K562 (cell line): ENCODE results near the gene SUCLG1.

Source experiments
- HMG20B ChIP-seq: fragments of 250-450 bp; sonication (Bioruptor Pico); IDR thresholded peaks from 2 replicates; pipeline ENCODE4 v1.5.0; 2021; ENCODE audit warnings: mild to moderate bottlenecking
- PHB2 ChIP-seq: fragments of 450-650 bp; IDR thresholded peaks from 2 replicates; pipeline ENCODE4 v1.6.1; 2017; ENCODE audit warnings: low read depth
- SP1 ChIP-seq: sonication (generic); formaldehyde crosslinking; IDR thresholded peaks from 2 replicates; pipeline ENCODE4 v1.8.1; 2022; ENCODE audit warnings: mild to moderate bottlenecking, missing genetic modification reagents
- ZNF3 ChIP-seq: fragments of 250-450 bp; sonication (Bioruptor Pico); IDR thresholded peaks from 2 replicates; pipeline ENCODE4 v1.5.0; 2021; ENCODE audit warnings: mild to moderate bottlenecking, moderate library complexity

GRCh38 chr2:84378960-84379359 lies 80.1 kb downstream of the SUCLG1 start:
- TF ChIP-seq SP1 (no peak), PHB2 (no peak), ZNF3 (CRISPR knock-in tag) (no peak), HMG20B (CRISPR knock-in tag) (no peak)
